HPDE6-E6E7 (cell line): ENCODE measurements around the gene LPP.
"Not testable (repeated sequence)": the region's sequence is repeated elsewhere in the genome, so short reads cannot be mapped to it uniquely, and the experiment has no call there.

Experiments used
- DNase-seq: peaks from one replicate; pipeline ENCODE4 v3.0.0; 2011; ENCODE audit warnings: missing footprints; ENCODE audit errors: extremely low spot score

Gene LPP

DNA sequence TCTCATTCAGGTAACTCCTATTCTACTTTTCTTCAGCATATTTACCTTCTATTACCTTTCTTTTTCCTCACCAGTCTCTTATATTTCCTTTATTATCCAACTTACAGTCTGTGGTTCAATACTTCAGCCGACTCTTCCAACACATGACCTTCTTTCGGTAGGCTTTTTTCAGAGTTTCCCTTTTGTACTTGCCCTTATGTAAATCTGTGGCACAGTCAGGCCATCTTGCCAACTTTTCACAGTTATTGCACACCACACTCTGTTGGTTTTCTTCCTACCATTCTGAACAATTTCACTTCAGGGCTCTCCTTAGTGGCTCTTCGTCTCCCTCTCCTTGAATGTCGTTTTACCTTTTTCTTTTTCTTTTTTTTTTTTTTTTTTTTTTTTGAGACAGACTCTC is 427.8 kb downstream of the LPP start:
- DNase-seq = no peak

DNA sequence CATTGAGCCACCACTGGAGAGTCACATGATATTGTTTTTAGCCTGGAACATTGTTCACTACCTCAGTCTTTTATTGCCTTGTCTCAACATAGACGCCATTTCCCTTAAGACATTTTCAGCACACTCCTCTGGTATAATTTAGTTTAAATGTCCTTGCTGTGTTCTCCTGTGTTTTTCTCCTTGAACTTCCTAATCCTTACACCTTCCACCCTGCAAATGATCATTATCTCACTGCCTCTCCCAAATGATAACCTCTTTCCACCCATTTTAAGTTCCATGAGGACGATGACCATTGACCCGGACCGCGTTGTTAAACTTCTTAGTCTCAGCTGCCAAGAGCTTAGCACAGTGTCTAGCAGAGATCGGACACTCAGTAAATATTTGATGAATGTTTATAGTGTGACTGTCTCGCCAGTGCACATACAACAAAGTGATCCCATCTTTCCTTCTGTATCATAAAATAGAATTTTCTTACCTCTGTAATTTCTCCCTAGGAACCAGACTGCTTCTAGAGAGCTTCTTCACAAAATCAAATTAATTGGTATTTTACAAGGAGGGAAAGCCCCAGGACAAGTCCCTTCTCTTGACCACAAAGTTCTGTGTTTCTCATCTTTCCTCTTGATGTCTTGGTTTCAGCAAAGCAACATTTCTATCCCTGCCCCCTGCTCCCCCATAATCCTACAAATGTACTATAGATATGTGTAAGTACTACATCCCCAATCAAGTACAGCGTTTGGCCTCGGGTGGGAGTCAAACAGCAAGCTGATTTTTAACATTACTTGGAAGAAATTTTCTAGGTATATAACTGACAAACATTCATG is 429.6 kb downstream of the LPP start:
- DNase-seq = no peak

DNA sequence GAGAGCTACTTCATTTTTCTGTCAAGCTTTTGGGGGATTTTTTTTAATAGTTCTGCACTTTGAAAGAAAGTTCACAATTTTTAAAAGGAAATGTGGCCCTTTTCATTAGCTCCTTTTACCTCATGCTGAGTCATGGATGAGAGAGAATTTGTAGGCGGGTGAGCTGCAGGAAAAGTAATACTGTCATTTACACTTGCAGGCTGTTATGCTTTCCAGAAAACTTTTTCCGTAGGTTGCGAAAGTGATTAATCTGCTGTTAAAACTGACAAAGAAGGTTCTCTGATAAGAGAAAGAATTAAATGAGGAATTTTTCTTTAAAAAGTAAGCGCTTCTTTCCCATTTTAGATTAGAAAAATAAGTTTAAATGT is 430.2 kb downstream of the LPP start:
- DNase-seq = peak; percentile 29

DNA sequence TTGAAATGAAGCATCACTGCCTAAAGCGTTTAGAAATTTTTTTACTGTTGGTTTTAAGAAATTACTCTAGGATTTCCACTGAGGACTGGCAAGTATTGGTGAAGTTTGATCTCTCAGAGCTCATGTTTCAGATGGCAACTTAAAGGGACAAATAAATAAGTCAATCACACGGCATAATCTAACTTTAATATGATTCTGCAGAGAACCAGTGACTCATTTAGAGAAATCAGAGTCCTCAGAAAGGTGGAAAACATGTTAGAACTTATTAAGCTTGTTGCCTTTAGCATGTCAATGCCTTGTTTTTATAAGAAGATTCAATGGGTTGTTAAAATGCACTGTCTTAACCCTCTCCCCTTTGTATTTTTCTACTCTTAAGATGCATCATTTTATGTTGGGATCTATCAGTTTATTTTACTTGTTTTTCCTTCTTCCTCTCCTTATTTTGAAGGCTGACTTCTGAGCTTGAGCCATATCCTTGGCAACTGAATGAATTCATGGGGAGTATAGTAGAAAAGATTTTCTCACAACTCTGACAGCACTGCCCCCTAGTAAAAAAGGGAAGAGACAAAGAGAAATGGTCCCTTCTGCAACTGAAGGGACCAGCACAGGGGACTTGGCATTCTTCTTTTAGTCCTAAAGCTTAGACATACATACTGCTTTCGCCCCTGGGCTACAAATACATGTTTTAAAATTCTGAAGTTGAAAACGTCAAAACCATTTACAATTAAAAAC is 431.2 kb downstream of the LPP start:
- DNase-seq = peak; percentile 8

DNA sequence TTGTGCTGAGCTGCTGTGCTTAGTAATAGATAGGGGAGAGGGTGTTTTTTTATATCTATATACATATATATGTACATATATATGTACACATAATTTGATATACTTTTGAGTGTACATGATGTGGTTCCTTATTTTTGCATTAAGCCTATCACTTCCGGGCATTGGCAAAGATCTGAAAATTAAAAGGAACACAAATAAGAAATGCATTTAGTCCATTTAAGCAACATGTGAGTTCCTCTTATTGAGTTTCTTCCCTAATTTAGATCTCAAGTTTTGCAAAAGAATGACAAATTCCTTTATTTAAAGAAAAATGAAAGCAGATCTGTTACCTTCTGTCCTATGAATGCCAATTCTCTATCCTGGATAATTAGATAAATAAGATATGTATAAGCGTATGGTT is 435.1 kb downstream of the LPP start:
- DNase-seq = no peak

DNA sequence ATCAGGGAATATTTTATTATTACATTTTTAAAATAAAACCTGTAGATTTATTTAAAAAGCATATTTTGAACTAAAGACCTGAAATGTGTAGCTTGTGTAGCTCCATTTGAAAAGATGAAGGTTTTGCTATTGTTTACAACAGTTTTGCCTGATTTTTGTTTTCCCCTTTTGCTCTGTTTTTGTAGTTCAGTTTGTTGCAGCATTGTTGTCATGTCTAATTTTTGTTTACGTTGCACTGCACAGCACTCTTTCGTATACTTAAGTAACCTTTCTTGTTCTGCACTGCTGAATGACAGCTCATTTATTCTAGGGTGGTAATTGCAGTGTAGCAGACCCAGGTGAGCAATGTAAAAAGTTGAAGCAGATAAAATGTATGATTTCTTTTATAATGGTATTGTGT is 435.8 kb downstream of the LPP start:
- no peak for DNase-seq

DNA sequence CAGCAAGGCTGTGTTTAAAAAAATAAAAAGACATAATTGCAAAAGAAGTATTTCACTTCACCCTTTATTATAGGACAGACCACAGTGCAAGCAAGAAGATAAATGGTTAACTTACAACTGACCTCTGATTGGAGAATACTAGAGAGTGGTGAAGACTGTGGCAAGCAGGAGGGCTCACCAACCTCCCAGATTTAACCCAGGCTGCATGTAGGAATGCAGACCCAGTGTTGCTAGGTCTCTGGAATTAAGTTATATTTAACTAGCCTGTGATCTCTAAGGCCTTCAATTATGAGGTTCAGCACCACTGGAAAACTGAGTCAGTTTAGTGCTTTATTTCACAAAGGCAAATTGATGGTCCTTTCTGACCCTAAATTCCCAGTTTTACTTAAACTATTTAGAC is 436.6 kb downstream of the LPP start:
- DNase-seq = no peak

DNA sequence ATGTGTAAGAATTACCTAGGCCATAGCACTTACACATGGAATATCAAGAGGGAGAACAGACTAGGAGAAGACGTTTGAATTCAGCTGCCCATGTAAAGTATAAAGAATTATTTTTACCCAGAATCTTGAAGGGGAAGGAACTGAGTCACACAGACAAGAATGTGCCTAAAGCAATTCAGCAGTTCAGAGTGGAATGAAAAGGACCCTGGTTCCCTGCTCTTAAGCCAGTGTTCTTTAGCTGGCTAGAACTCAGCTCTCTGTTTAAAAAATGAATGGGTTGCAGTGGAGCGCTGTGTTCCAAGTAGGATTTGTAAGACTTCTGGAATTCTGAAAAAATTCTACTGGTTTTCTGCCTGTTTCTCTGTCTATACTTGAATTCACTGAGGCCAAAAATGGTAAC is 440.2 kb downstream of the LPP start:
- DNase-seq = peak; percentile 16

DNA sequence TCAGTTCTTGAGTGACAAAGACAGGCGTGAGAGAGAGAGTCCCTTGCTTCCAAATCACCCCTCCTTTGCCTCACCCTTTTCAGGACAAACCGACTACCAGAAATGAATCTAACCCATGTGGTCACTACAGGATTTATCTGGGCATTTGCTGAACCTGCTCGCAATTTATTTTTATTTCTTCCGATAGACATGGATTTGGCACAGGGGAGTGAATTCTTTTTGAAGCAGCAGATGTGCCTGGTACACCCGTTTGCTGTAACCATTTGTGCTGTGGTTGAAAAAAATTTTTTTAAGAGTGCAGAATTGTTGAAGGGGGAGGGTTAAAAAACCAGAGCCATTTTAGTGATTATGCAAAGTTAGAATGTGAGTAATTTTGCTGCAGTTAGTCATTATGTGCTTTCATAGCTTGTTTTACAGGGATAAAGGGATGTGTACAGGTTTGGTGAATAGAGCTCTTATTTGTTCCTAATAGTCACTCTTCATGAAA is 442.0 kb downstream of the LPP start:
- DNase-seq = no peak

DNA sequence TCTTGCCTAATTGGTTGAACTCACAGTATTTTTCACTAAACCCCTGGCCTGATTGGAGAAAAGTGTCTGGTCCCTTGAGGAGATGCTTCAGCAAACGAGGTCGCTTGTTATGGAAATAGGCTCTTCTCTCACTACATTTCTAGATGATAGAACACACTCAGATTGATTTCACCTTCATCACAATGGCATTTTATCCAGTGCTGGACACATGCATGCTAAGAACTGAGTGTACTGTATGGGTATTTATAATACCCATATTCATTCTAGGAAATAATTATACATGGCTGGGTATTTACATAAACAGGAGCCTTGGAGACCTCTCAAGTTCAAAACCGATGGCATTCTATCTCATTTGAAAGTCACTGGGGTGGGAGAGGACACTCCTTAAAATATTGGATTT is 444.9 kb downstream of the LPP start:
- DNase-seq = no peak

DNA sequence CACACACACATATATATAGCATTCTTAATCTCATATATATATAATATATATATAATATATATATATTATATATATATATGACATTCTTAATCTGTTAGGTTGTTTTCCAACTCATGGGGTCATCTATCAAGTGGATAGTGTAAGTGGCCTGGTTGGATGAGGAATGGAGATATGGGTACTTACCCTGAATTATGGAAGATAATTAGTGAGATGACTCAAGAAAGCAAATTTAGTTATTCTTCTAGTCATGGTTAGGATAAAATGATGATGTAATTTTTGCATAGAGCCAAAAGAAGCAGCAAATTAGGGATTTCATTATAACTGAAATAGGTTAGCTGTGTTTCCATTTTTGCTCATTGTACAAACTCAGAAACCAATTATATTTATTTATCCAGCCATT is 448.2 kb downstream of the LPP start:
- DNase-seq = no peak

DNA sequence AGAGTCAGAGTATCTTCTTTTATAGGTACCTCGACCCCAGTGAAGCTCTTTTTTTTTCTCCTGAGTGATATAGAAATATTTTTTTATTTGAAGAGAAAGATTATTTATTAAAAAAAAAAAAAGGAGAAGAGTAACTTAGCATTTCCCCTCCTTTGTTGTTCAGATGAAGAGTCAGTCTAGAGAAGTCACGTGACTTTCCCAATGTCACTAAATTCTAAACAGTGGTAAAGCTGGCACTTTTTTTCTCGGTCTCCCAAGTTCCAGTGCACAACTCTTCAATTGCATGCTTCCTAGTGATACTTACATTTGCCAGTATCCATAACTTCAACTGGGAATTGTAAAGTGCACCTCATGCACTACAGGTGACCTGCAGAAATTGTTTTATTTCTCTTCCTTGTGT is 448.7 kb downstream of the LPP start:
- DNase-seq = no peak

DNA sequence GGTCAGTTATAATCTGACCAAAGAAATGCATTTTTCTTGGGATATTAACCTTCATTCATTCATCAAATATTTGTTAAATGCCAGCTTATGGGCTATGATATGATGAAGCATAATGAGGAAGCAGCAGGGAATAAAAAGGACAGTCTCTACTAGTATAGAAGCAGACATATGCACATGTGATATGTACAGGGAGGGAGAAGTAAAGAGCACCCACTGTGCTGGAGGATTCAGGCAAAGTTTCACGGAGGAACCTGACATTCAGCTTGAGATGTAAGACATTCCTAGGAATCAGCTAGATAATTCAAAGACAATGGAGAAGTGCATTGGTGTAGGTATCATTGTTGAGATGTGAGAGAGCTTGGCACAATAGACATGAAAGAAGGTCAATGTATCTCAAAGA is 450.7 kb downstream of the LPP start:
- DNase-seq = no peak

DNA sequence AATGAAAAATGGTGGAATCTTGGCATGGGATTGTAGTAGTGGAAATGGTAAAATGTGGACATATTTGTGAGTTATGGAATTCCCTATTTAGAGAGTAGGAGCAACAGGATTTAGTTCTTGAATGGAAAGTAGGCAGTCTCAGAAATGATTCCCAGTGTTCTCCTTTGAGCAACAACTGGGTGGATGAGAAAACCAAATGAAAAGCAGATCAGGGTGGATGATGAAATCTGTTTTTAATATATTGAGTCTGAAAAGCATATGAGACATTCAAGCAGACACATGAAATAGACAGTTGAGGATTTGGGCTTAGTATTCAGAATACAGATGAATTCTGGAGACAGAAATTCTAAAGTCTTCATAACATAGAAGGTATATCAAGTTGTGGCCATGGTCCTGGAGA is 451.3 kb downstream of the LPP start:
- DNase-seq = no peak

DNA sequence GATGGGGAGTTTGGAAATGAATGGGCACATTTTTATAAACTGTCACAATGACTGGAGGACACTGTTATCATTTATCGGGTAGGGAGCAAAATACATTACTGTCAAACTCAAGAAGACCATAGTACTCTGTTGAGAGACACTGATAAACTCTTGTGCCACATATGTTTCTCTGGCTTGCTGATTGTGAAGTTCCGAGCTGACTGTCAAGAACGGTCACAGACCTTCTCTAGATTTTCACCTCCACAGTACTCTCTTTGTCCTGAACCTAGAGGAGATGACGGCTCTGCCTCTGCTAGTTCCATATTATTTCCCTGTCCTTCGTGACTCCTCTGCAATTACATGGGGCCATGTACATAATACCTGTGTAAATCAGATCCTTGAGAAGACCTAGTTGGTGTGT is 451.9 kb downstream of the LPP start:
- no peak for DNase-seq

DNA sequence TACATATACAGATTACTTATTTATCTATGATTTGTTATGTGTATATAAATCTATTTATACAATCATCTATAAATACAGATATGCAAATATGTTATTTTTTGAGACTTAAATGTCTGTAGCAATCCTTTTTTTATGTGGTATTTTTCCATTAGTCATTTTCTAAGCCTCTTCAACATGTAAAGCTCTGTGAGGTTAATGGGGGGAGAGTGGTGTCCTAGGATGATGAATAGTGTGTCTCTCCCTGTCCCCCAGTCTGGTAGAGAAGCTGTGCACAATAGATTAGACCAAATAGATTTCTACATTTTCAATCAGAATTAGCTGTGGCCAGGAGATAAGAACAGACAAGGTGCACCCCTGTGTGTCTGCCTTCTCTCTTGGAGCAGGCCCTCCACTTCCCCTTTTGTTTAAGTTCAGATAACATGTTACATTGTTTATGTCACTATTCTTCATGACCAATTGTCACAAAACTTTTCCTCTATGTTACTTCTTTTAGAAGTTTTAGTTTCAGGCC is 453.9 kb downstream of the LPP start:
- no peak for DNase-seq

DNA sequence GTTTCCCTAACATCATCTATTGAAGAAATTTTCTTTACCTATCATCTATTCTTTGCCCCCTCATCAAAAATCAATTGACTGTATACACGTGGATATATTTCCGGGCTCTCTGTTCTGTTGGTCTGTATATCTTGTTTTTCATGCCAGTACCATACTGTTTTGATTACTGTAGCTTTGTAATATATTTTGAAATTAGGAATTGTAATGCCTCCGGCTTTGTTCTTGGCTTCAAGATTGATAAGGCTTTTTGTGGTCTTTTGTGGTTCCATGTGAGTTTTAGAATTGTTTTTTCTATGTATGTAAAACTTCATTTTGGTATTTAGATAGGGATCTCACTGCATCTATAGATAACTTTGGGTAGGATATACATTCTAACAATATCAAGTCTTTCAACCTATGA is 454.4 kb downstream of the LPP start:
- no peak for DNase-seq

DNA sequence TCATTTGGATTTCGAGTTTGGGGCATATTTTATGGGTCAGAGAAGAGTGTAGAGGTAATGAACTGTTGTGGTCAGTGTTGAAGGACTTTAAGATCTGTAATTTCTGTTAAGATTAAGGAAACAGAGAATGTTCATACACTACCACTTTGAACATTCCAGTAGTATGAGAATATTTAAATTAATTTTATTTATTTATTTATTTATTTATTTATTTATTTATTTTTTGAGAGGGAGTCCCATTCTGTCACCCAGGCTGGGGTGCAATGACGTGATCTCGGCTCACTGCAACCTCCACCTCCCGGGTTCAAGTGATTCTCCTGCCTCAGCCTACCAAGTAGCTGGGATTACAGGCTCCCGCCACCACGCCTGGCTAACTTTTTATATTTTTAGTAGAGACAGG is 459.8 kb downstream of the LPP start:
- DNase-seq = not testable (repeated sequence)

DNA sequence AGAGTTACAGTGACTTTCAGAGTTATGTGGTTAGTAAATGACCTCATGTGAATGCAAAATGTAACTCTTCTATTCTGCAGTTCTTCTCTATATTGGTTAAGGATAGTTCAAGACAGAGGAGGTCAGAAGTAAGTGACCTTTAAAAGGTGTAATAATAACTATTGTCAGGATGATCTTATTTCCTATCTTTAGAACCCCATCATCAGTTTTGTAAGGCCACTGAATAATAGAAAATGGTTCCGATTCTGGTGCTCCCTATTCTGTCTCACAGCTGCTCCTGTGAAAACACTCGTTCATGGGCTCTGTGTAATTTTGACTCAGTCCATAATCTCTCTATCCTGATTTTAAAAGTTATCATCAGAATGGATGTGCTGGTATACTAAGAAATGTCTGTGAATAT is 463.3 kb downstream of the LPP start:
- DNase-seq = no peak

DNA sequence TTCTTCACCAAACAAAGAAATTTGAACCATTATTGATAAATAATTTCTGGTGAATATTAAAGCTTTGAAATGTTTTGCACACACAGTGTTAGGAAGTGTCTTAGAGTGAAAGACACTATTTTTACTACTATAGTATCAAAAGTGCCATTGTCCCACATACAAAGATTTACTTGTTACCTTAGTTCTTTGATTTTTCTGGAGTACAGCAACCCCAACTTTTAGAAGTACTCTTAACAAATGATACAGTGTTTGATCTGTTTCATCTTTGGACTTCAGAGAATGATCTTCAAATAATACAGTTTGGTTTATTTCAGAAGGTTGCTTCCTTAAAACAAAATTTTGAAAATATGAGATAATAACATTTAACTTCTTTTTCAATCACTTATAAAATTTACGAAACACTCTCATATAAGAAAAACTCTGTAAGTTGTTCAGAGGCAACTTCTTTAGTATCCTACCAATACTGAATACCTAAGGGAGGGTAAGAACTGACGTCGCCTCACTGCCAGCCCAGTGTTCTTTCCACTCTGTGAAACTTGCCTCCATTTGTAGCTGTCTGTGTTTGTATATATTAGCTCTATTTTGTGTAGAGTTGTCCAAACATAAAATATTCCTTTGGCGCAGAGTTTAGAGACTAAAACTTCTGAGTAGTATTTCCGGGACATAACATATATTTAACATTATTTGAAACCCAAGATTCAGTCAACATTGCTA is 464.2 kb downstream of the LPP start:
- DNase-seq = no peak

DNA sequence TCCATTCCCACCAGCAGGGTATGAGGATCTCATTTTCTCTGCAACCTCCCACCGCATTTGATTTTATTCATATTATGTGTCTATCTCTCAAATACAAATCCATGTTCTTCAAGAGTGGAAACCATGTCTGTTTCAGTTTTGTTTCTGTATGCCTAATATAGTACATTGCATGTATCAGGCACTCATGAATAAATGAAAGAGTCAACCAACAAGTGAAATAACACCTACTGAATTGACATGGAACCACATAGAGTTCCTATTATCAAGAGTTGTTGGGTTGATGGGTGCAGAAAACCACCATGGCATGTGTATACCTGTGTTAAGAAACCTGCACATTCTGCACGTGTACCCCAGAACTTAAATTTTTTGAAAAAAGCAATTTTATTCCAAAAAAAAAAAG is 466.8 kb downstream of the LPP start:
- DNase-seq = no peak

DNA sequence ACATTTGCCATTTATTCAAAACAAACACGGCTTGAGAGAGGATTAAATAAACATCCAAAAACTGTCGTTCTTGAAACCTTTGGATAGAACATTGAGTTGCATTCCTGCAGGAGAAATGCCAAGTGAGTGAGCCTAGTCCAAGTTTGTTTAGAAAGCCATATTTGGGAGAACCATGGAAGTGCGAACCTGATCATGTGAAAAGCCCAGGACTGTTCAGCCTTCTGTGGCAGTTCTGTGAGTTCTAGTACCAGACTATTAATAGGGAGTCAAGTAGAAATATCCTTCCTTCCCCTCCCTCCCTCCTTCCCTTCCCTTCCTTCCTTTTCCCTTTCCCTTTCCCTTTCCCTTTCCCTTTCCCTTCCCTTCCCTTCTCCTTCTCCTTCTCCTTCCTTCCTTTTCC is 470.4 kb downstream of the LPP start:
- DNase-seq = no peak

DNA sequence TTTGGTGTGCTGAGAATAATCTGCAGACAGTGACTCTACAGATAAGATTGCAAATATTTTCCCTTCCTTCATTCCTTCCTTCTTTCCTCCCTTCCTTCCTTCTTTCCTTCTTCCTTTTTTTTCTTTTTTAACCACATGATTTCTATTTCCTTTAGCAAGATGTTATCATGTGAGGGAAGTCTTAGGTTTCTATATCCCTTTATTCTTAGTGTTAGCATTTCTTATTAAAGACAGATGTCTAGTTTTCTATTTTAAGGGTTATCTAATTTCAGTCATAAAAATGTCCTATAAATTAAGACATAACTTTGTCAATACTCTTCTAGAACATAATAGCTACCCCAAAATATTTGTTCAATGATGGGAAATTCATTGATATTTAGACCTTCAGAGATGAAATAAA is 470.9 kb downstream of the LPP start:
- DNase-seq = no peak
